ENCODE data around the gene CTNND1. TPM values are rescaled to one million over a fixed set of nuclear protein-coding genes. Genes with fewer than 3 reads are reported as not detected.
"Not testable (repeated sequence)": the region's sequence is repeated elsewhere in the genome, so short reads cannot be mapped to it uniquely, and the experiment has no call there.

Gene CTNND1
- total RNA-seq, 1 experiment from 2014 or later = 66.9 TPM

- DNase-seq (ENCODE audit: low spot score) = no peak
These were observed 30.5 kb downstream of the CTNND1 start for GRCh38 chr11:57792060-57792541.

- DNase-seq (ENCODE audit: low spot score) = peak; percentile 68
These were observed 31.3 kb downstream of the CTNND1 start for GRCh38 chr11:57792870-57793269.

DNA sequence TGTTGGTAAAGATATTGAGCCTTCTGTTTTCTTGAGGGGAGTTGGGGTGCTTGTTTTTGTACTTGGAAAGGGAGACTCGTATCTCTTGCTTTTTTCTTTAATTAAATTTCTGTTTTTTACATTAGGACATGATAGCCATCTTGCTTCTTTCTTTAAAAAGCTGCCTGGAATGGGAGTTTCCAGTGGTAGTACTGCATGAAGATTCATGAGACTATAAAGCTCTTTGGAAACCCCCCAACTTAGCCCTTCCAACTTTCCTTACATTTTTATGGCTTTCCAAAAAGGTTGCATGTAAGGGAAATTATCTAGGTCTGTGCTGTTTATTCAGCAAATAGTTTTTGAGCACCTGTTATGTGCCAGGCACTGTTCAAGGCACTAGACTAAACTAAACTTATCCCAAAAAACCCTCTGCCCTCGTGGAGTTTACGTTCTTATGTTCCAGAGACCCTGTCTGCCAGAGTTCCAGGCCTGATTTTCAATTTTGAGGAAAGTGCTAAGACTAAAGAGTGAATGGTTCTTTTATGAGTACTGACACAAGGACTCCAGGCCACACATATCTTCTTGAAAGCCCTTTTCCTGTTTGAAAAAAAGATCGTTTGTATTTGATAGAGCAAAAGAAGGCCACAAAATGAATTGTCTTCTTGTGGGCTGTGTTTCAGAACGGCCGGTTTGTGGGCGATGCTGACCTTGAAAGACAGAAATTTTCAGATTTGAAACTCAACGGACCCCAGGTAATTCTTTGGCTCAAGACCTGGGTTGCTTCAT lies 31.9 kb downstream of the CTNND1 start:
- DNase-seq (ENCODE audit: low spot score) = no peak

DNA sequence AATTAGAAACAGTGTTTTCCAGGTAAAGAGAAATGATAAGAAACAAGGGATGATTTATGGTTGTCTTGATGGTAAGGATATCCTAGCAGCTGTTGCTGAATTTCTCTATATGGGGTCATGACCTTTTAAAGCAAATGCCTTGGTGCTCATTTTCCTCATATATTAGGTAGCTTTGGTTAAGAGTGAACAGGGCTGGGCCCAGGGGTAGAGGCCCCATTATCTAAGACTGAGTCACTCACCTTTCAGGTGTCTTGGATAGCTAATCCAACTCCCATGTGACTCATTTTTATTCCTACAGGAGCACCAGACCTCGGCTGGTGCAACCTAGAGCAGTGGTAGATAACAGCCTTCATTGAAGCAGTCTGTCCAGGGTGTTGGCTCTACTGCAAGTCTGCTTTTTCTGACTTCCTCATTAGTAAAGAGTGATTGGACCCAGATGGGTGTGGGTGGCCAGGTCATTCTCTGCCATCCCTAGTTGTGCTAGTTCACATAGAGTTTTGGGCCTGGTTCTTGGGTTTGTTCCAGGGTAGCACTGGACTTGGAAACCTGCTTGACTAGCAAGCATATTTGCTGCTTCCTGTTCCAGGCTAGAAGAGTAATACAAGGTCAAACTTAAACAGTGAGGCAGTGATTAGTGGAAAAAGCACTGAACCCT lies 37.4 kb downstream of the CTNND1 start:
- peak; percentile 38 for DNase-seq (ENCODE audit: low spot score)

DNA sequence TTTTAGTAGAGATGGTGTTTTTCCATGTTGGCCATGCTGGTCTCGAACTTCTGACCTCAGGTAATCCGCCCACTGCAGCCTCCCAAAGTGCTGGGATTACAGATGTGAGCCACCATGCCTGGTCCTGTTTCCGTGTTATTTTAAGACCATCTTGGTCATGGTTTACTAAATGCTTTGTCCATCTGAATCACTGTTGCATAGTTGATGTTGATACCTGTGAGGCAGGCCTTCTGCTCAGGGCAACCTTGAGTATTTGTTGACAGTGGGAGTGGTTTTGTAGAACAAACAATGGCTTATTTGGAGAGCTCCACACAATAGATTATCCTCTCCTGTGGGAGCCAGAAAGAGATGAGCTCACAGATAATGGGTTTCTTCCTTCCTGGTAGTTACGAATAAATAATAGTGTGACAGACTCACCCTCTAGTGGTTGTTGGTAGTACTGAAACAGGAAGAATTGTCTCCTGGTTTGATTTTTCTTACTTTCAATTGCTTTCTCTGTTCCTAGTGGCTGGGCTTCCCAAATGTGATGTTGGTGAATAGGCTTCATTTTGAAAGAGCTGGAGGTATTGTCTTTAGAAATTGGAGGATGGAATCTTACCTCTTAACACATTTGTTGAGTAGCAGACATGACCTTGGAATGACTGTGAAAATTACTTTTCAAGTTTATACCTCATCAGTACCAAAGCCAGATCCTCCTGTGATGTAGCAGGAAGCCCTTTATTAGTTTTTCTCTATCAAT lies 39.0 kb downstream of the CTNND1 start:
- peak; percentile 77 for DNase-seq (ENCODE audit: low spot score)

- DNase-seq (ENCODE audit: low spot score) = no peak
These were observed 39.5 kb downstream of the CTNND1 start for GRCh38 chr11:57801183-57801485.

GRCh38 chr11:57802411-57802810 lies 40.8 kb downstream of the CTNND1 start:
- no peak for DNase-seq (ENCODE audit: low spot score)

GRCh38 chr11:57804466-57804865 lies 42.9 kb downstream of the CTNND1 start:
- no peak for DNase-seq (ENCODE audit: low spot score)

DNA sequence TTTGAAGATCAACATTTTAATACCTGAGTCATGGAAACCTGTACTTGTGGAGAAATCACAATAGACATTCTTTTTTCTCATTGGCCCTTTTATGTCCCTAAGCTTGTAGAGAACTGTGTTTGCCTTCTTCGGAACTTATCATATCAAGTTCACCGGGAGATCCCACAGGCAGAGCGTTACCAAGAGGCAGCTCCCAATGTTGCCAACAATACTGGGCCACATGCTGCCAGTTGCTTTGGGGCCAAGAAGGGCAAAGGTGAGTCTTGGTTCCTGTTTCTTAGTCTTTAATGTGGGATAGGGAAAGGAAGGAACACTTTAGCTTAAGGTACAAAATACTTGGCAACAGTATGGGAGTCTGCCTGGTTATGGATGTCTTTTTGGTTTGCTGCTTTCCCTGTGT lies 44.2 kb downstream of the CTNND1 start:
- DNase-seq (ENCODE audit: low spot score) = no peak

DNA sequence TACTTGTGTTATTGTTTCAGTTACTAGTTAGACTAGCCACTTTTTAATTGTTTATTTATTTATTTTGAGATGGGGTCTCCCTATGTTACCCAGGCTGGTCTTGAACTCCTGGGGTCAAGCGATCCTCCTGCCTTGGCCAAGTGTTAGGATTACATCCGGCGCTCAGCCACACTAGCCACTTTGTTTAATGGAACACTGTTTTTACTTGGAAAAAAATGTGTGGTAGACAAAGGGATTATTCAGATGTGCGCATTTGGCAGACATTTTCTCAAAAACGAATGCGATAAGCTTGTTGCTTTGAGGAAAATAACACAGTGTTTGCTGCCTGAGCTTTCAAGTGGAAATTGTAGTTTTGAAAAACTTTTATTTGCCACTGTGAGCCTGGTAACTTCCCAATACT lies 51.0 kb downstream of the CTNND1 start:
- DNase-seq (ENCODE audit: low spot score) = no peak

DNA sequence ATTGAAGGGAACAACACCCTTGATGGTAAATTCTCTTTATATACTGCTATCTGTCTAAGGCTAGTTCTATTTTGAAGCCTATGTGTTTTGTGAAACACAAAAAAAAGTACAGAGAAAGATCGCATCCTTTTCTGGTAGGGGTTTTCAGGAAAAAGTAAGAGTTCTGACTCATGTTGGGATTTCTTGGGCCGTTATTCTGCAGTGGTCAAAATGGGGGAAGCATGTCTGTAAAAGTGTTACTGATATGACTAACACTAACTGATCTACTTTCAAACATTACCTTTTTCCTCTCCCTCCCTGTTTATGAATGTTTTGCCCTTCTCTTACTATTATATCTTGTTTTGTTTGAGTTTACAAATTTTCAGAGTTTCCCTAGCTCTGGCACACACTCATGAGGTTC lies 53.9 kb downstream of the CTNND1 start:
- DNase-seq (ENCODE audit: low spot score) = no peak

GRCh38 chr11:57815877-57816276 lies 54.3 kb downstream of the CTNND1 start:
- DNase-seq (ENCODE audit: low spot score) = no peak

DNA sequence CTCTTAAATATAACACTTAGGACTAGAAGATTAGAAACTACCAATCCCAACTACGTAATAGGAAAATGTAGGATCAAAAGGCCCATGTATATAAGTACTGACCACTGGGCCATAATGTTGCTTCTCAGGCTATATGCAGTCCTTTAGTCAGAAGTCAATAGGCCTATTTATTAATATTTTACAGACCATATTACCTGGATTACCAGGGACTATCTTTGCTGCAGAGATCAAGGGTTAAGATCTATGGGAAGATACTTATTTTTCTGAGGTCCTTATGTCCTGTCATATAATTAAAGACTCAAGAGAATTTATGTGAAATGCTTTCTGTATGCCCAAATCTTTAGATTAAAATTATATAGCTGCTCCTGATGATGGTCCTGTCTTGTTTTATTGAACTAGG lies 57.2 kb downstream of the CTNND1 start:
- no peak for DNase-seq (ENCODE audit: low spot score)

GRCh38 chr11:57819252-57819979 lies 57.8 kb downstream of the CTNND1 start:
- no peak for DNase-seq (ENCODE audit: low spot score)

GRCh38 chr11:57823859-57824258 lies 62.3 kb downstream of the CTNND1 start:
- DNase-seq (ENCODE audit: low spot score) = no peak

- DNase-seq (ENCODE audit: low spot score) = no peak
These were observed 73.2 kb downstream of the CTNND1 start for GRCh38 chr11:57834852-57835251.

DNA sequence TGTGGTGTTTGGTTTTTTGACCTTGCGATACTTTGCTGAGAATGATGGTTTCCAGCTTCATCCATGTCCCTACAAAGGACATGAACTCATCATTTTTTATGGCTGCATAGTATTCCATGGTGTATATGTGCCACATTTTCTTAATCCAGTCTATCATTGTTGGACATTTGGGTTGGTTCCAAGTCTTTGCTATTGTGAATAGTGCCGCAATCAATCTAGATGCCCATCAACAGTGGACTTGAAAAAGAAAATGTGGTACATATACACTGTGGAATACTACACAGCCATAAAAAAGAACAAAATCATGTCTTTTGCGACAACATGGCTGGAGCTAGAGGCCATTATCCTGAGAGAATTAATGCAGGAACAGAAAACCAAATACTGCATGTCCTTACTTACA lies 77.0 kb downstream of the CTNND1 start:
- not testable (repeated sequence) for DNase-seq (ENCODE audit: low spot score)

DNA sequence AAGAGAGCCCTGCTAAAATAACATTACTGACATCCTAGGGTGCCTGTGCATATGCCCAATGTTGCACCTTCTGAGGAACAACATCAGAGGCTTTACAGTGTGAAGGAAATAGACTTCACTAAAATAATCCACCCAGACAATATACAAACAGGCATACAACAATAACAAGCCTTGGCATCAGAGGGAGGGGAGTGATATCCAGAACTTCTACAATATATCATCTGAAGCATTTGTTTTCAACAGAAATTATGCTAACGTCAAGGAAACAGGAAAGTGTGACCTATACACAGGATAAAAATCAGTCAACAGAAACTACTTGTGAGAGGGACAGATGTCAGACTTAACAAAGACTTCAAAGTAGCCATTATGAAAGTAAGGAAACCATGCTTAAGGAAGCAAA lies 81.3 kb downstream of the CTNND1 start:
- DNase-seq (ENCODE audit: low spot score) = no peak

DNA sequence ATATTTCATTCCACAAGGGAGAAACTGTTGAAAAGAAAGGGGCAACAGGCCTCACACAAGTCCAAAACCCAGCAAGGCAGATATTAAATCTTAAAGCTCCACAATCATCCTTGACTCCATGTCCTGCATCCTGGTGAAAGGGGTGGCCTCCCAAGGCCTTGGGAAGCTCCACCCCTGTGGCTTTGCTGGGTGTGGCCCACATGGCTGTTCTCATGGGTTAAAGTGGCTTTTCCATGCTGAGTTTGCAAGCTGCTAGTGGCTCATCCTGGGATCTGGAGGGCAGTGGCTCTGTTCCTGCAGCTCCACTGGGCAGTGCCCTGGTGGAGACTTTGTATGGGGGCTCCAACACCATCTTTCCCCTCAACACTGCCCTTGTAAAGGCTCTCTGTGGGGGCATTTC lies 106.4 kb downstream of the CTNND1 start:
- no peak for DNase-seq (ENCODE audit: low spot score)

- DNase-seq (ENCODE audit: low spot score) = no peak
These were observed 106.9 kb downstream of the CTNND1 start for GRCh38 chr11:57868491-57868890.

All from A172 (cell line).